ENCODE measurements around the gene CHRM5.
"Not testable (repeated sequence)": the region's sequence is repeated elsewhere in the genome, so short reads cannot be mapped to it uniquely, and the experiment has no call there.

CHRM5 gene

DNA sequence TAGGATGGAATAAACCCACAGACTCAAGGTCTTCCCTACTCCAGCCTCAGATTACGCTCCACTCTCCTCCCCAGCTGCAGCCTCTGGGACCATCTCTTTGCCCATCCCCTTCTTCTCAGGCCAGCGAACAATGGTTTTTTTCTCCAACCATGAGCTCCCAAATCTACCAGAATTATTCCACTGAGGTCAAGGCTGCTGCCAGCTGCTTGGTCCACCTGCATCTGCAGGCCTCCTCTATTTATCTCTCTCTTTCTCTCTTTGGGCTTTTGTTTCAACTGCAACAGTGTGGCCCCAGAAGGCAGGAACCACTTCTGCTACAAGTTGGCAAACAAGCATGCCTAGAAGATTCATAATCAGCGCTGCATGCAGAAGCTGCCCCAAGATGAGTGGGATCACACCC lies 19.1 kb downstream of the CHRM5 start:
- no peak overlapping the region for H3K4me3 ChIP-seq (ENCODE audit: low read depth, low read length)
- TF ChIP-seq, protein P1, sequence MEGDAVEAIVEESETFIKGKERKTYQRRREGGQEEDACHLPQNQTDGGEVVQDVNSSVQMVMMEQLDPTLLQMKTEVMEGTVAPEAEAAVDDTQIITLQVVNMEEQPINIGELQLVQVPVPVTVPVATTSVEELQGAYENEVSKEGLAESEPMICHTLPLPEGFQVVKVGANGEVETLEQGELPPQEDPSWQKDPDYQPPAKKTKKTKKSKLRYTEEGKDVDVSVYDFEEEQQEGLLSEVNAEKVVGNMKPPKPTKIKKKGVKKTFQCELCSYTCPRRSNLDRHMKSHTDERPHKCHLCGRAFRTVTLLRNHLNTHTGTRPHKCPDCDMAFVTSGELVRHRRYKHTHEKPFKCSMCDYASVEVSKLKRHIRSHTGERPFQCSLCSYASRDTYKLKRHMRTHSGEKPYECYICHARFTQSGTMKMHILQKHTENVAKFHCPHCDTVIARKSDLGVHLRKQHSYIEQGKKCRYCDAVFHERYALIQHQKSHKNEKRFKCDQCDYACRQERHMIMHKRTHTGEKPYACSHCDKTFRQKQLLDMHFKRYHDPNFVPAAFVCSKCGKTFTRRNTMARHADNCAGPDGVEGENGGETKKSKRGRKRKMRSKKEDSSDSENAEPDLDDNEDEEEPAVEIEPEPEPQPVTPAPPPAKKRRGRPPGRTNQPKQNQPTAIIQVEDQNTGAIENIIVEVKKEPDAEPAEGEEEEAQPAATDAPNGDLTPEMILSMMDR (IDR thresholded peaks at IDR 0.05; ENCODE audit: low read depth, low read length): no peak

DNA sequence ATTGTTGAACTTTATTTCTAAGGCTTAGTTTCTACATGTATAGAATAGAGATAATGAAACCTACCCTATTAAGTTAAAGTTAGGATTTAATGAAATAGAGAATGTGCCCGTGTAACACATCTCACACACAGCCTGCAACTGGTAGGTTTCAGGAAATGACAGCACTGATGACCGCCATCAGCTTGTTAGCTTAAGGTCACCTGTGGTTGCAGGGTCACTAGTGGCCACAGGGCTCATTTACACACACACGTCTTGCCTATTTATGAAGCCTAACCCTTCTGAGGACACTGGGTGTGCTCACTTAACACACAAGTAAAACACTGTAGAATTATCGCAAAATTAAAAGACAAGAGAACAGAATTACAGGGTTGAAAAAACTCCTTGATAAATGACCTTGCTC lies 20.1 kb downstream of the CHRM5 start:
- TF ChIP-seq, protein P1 (IDR thresholded peaks at IDR 0.05; ENCODE audit: low read depth, low read length): no peak
- H3K4me3 ChIP-seq (ENCODE audit: low read depth, low read length): no peak overlapping the region

DNA sequence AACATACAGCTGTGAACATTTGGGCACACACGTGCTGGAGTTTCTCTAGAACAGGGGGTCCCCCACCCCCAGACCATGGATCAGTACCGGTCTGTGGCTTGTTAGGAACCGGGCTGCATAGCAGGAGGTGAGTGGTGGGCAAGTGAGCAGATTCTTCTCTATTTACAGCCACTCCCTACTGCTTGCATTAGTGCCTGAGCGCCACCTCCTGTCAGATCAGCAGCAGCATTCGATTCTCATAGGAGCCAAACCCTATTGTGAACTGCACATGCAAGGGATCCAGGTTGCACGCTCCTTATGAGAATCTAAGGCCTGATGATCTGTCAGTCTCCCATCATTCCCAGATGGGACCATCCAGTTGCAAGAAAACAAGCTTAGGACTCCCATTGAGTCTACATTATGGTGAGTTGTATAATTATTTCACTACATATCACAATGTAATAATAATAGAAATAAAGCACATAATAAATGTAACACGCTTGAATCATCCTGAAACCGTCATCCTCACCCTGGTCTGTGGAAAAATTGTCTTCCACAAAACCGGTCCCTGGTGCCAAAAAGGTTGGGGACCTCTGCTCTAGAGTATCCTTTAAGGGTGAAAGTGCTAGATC lies 25.8 kb downstream of the CHRM5 start:
- H3K4me3 ChIP-seq (ENCODE audit: low read depth, low read length): no peak overlapping the region
- TF ChIP-seq, protein P1 (IDR thresholded peaks at IDR 0.05; ENCODE audit: low read depth, low read length): peak; percentile 68

DNA sequence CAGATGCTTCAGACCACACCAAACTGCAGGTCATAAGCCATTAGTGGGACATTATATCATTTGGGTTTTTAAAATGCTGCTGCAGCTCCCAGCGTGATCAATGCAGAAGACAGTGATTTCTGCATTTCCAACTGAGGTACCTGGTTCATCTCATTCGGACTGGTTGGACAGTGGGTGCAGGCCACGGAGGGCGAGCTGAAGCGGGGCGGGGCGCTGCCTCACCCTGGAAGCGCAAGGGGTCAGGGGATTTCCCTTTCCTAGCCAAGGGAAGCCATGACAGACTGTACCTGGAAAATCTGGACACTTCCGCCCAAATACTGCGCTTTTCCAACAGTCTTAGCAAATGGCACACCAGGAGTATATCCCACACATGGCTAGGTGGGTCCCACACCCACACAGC lies 27.4 kb downstream of the CHRM5 start:
- not testable (repeated sequence) for H3K4me3 ChIP-seq (ENCODE audit: low read depth, low read length)

DNA sequence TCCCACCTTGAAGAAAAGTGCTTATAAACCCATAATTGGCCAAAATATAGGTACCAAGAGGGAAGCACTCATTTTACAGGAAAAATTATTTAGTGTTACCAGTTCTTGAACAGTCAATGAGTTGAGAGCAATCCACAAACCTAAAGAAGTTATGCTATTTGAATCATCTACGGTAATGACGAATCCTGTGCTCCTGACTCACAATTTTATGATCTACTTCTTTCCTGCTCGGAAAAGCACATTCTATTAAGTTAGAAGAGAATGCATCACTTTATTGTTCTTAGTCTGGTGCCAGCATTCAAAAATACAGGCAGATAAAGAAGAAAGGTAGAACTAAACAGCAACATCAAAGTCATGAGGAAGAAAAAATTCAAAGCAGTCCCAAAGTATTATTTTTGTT lies 33.2 kb downstream of the CHRM5 start:
- no peak overlapping the region for H3K4me3 ChIP-seq (ENCODE audit: low read depth, low read length)
- TF ChIP-seq, protein P1 (IDR thresholded peaks at IDR 0.05; ENCODE audit: low read depth, low read length): no peak

DNA sequence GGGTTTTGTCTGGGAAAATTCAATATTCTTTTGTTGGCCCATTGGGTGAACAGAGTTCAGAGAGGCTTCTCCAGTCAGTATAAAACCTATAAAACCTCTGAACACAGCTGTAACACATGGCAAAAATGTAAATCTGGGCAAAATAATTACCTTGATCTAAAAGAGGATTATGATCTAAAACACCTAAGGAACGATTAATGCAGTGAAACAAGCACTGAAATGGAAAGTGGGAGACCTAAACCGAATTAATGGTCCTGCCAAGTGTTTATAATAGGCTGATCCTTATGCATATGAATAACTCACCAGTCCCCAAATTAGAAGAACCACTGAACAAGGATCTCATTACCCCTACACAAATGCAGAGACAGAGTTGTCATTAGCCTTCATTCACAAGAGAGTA lies 38.1 kb downstream of the CHRM5 start:
- TF ChIP-seq, protein P1 (IDR thresholded peaks at IDR 0.05; ENCODE audit: low read depth, low read length): no peak
- no peak overlapping the region for H3K4me3 ChIP-seq (ENCODE audit: low read depth, low read length)

DNA sequence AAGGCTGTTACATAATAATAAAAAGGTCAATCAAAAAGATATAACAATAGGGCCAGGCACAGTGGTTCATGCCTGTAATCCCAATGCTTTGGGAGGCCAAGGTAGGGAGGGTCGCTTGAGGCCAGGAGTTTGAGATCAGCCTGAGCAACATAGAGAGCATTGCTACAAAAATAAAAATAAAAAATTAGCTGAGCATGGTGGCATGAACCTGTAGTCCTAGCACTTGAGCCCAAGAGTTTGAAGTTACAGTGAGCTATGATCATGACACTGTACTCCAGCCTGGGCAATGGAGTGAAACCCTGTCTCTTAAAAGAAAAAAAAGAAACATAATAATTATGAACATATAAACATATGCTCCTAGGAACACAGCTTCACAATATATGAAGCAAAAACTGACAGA lies 41.4 kb downstream of the CHRM5 start:
- TF ChIP-seq, protein P1 (IDR thresholded peaks at IDR 0.05; ENCODE audit: low read depth, low read length): no peak
- no peak overlapping the region for H3K4me3 ChIP-seq (ENCODE audit: low read depth, low read length)

DNA sequence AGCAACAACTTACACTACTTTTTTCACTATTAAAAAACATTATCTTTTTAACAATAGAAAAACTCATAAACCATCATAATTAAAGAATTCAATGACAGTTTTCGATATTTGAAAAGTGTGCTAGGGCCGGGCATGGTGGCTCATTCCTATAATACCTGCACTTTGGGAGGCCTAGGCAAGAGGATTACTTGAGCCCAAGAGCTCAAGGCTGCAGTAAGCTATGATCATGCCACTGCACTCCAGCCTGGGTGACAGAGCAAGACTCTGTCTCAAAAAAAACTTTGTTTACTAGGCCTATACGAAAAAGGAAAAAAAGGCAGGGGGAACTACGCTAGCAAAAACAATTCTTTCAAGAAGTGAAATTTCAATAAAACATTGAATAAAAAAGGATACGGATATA lies 42.6 kb downstream of the CHRM5 start:
- no peak overlapping the region for H3K4me3 ChIP-seq (ENCODE audit: low read depth, low read length)
- TF ChIP-seq, protein P1 (IDR thresholded peaks at IDR 0.05; ENCODE audit: low read depth, low read length): no peak
